Hepatocyte (in vitro differentiated cells): ENCODE results near the gene LPP.

Experiments
- EZH2 ChIP-seq: fragments of 200-600 bp; sonication (generic); IDR thresholded peaks from 2 replicates; pipeline ENCODE4 v1.6.1; 2016; ENCODE audit warnings: antibody characterized with exemption, mild to moderate bottlenecking, borderline replicate concordance
- EZH2phosphoT487 ChIP-seq: fragments of 200-600 bp; sonication (generic); IDR thresholded peaks from one replicate; pipeline ENCODE4 v1.6.1; 2018; ENCODE audit warnings: antibody characterized with exemption, mild to moderate bottlenecking, low read depth, moderate library complexity; ENCODE audit not compliant: unreplicated experiment, severe bottlenecking
- TF ChIP-seq, protein P1 (sequence below): fragments of 200-600 bp; sonication (generic); IDR thresholded peaks from 2 replicates; pipeline ENCODE4 v1.5.1; 2016; ENCODE audit warnings: antibody characterized with exemption, mild to moderate bottlenecking; ENCODE audit not compliant: poor library complexity

DNA sequence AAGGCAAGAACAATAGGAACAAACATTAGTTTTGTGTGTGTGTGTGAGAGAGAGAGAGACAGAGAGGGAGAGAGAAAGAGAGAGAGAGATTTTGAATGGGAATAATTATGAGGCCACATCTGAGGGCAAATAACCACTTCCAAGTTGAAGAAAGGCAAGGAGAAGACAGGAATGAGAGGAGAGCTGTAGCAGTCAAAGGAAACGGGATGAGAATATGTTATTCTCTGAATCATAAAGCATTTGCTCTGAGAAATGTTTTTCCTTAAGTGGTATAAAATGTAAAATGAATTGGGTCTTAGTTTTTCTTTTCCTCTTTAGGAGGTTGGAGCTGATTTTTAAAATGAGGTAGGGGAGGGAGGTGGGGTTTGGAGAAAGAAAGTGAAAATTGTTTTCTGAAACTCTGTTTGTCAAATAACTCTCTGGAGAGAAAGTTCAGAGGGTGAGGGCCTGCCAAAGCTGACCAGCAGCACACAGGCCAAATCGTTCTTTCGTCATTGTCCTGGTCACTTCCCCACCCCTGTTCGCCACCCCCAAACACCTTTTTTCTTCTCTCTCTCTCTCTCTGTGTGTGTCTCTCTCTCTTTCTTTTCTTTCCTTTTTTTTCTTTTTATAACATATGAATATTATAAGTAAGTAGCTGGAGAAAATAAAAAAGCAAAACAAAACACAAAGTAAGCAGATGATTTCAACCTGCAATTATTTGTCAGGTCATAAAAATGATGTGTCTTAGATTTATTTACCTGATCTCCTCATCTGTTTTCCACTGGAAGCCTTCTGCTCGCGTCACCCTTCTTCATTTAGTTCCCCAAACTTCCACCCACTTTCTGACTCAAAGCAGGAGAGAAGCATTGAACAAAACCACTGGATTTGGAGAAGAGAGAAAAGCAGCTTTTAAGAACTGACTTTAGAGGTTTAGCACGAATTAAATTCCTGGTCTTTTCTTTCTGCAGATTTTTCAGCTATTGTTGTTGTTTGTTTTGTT lies 110.6 kb downstream of the LPP start:
- TF ChIP-seq EZH2phosphoT487 = no peak
- TF ChIP-seq, protein P1, sequence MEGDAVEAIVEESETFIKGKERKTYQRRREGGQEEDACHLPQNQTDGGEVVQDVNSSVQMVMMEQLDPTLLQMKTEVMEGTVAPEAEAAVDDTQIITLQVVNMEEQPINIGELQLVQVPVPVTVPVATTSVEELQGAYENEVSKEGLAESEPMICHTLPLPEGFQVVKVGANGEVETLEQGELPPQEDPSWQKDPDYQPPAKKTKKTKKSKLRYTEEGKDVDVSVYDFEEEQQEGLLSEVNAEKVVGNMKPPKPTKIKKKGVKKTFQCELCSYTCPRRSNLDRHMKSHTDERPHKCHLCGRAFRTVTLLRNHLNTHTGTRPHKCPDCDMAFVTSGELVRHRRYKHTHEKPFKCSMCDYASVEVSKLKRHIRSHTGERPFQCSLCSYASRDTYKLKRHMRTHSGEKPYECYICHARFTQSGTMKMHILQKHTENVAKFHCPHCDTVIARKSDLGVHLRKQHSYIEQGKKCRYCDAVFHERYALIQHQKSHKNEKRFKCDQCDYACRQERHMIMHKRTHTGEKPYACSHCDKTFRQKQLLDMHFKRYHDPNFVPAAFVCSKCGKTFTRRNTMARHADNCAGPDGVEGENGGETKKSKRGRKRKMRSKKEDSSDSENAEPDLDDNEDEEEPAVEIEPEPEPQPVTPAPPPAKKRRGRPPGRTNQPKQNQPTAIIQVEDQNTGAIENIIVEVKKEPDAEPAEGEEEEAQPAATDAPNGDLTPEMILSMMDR = no peak
- no peak for TF ChIP-seq EZH2
